Pancreas (tissue), 10 donors: Measurements from ENCODE around the gene KY. TPM values are rescaled to one million over a fixed set of nuclear protein-coding genes. Genes with fewer than 3 reads are reported as not detected.

Source experiments
- ATAC-seq, 4 donors: fragments of 200-7000 bp; cut with Tn5 transposase; one replicate each; pipeline versions ENCODE4 v1.8.0 to v1.9.1; 2020; ENCODE audit warnings: mild to moderate bottlenecking in 4 of 4, moderate library complexity in 4 of 4
- DNase-seq, 6 donors: peaks; one replicate each; pipeline ENCODE4 v3.0.0-alpha.2; 2020
- FAIRE-seq: peaks from 2 replicates; lab custom pipeline; 2012; peaks lifted over from hg19 to GRCh38; lab: Jason Lieb, UNC
- H3K27ac ChIP-seq, 4 donors: fragments of 200-600 bp; sonication (generic); 1 replicate in 3 of 4; 2 replicates in 1 of 4; pipeline versions ENCODE4 v1.5.0 to v1.8.0; 2020
- H3K27me3 ChIP-seq, 4 donors: fragments of 200-600 bp; one replicate each; pipeline ENCODE4 v1.8.0; 2021
- H3K36me3 ChIP-seq, 3 donors: fragments of 200-600 bp; sonication (generic) in 1 of 3; one replicate each; pipeline versions ENCODE4 v1.5.0 to v1.8.0; 2020 to 2021
- H3K4me1 ChIP-seq, 3 donors: fragments of 200-600 bp; one replicate each; pipeline ENCODE4 v1.8.0; 2021
- H3K4me3 ChIP-seq, 4 donors: fragments of 200-600 bp; sonication (generic) in 2 of 4; one replicate each; pipeline versions ENCODE4 v1.5.0 to v1.8.0; 2020 to 2021
- H3K9me3 ChIP-seq, 4 donors: fragments of 200-600 bp; one replicate each; pipeline ENCODE4 v1.8.0; 2021
- CTCF ChIP-seq, 4 donors: fragments of 200-600 bp; sonication (generic) in 3 of 4; IDR thresholded peaks; one replicate each; pipeline versions ENCODE4 v1.5.0 to v1.8.0; 2021; ENCODE audit warnings: antibody characterized with exemption in 4 of 4
- WGBS, 2 donors: extraction: QIAGEN DNeasy Blood & Tissue Kit; methylation state at CpG; one replicate each; pipeline ENCODE4 v1.1.7; 2013; 5-methylcytosine and 5-hydroxymethylcytosine counted together
- intact Hi-C, 3 donors: fragments of 100-400 bp; cut with DNase I; formaldehyde crosslinking; loops; one replicate each; pipeline versions ENCODE4 v1.11.1 to v1.14.2; 2022
- polyA plus RNA-seq, 2 donors: library from polyadenylated mRNA; stranded (reverse); fragments of 200-250 nt; gene quantifications; one replicate each; pipeline ENCODE4 v1.2.3, GENCODE V29; 2013
- total RNA-seq, 6 donors: library from RNA; stranded (reverse); fragmentation: NEBNext Ultra II Directional in 4 of 6; extraction: Animal tissue kit (Norgen Biotek cat#: 25700) in 4 of 6; gene quantifications; one replicate each; pipeline versions ENCODE4 v1.2.1 to v1.2.4, GENCODE V29; 2021 to 2023
- donor health status: healthy with polysubstance abuse.
- donor health status: DM: no; HTN: no; CAD: no; lungs with moderate emphysema.
- donor health status: DM: no; HTN: no; CAD: no.
- donor health status: control.
- donor health status: control.
- donor health status: Bipolar disorder and iron deficiency.
- donor health status: DM: yes; HTN: yes; CAD: no.
- donor health status: DM: no; HTN: no; CAD: no.
- donor health status: DM: no; HTN: no; CAD: no.
- donor health status: DM: yes; HTN: yes; CAD: no.

The KY gene
- total and polyA plus RNA-seq, 8 donors, result 0.04 to 0.42 (median 0.21) TPM; not detected in 2

- Histone ChIP-seq H3K9me3 (no peaks in the 10 kb centered on the region), H3K4me3 (no peak overlapping the region), H3K4me1 (no peaks in the 10 kb centered on the region), H3K27ac (no peak overlapping the region), H3K27me3 (no peaks in the 10 kb centered on the region), H3K36me3 (no peaks in the 10 kb centered on the region)
- FAIRE-seq, result no peak
- whole genome bisulfite sequencing, 2 donors, result 79 to 81% methylated on average over 1 of the region's 1 CpG
- intact Hi-C loops, result no loop called here
- TF ChIP-seq CTCF (IDR thresholded peaks at IDR 0.05), result no peak
- no peak for ATAC-seq
- no peak for DNase-seq
These were observed 39.4 kb upstream of the KY start for GRCh38 chr3:134690226-134690625.

GRCh38 chr3:134687642-134688041, 36.8 kb upstream of the KY start:
- H3K4me3 ChIP-seq, result no peak overlapping the region
- no peaks in the 10 kb centered on the region for H3K36me3 ChIP-seq
- H3K27ac ChIP-seq, result no peak overlapping the region
- no peak for ATAC-seq
- H3K27me3 ChIP-seq, result no peaks in the 10 kb centered on the region
- intact Hi-C loops, result no loop called here
- no peak for FAIRE-seq
- no peak for DNase-seq
- no peaks in the 10 kb centered on the region for H3K9me3 ChIP-seq
- WGBS, 2 donors, result 91 to 98% methylated on average over 2 of the region's 2 CpGs
- H3K4me1 ChIP-seq, result no peaks in the 10 kb centered on the region
- no peak for TF ChIP-seq CTCF (IDR thresholded peaks at IDR 0.05)

- TF ChIP-seq CTCF (IDR thresholded peaks at IDR 0.05), result no peak
- no peaks in the 10 kb centered on the region for H3K36me3 ChIP-seq
- intact Hi-C loops, result no loop called here
- H3K27me3 ChIP-seq, result no peaks in the 10 kb centered on the region
- no peak overlapping the region for H3K27ac ChIP-seq
- ATAC-seq, result no peak
- H3K4me3 ChIP-seq, result no peak overlapping the region
- no peak for DNase-seq
- H3K4me1 ChIP-seq, result no peaks in the 10 kb centered on the region
- no peaks in the 10 kb centered on the region for H3K9me3 ChIP-seq
- FAIRE-seq, result no peak
- 73 to 78% methylated on average over 7 of the region's 7 CpGs for WGBS, 2 donors
These were observed 35.3 kb upstream of the KY start for GRCh38 chr3:134685929-134686802.

- FAIRE-seq (no peak), DNase-seq (no peak), ATAC-seq (peak in 2 of 4 donors; percentile 20 to 25)
- Histone ChIP-seq H3K4me3 (no peak overlapping the region), H3K27ac (no peak overlapping the region), H3K27me3 (no peaks in the 10 kb centered on the region), H3K9me3 (no peaks in the 10 kb centered on the region), H3K36me3 (no peaks in the 10 kb centered on the region), H3K4me1 (no peaks in the 10 kb centered on the region)
- TF ChIP-seq CTCF (IDR thresholded peaks at IDR 0.05), result no peak
- 45 to 55% methylated on average over 7 of the region's 7 CpGs for WGBS, 2 donors
- intact Hi-C loops, result no loop called here
These were observed 31.5 kb upstream of the KY start for GRCh38 chr3:134682196-134682880.

- no peaks in the 10 kb centered on the region for H3K9me3 ChIP-seq
- intact Hi-C loops, result no loop called here
- H3K27me3 ChIP-seq, result no peaks in the 10 kb centered on the region
- H3K4me1 ChIP-seq, result no peaks in the 10 kb centered on the region
- ATAC-seq (no peak), DNase-seq (no peak), FAIRE-seq (no peak)
- H3K36me3 ChIP-seq, result no peaks in the 10 kb centered on the region
- no peak overlapping the region for H3K27ac ChIP-seq
- WGBS, 2 donors, result 79 to 81% methylated on average over 6 of the region's 6 CpGs
- H3K4me3 ChIP-seq, result no peak overlapping the region
- no peak for TF ChIP-seq CTCF (IDR thresholded peaks at IDR 0.05)
These were observed 30.7 kb upstream of the KY start for GRCh38 chr3:134681522-134681900.
